Fibroblast of lung (primary cell): Measurements from ENCODE around the gene VCAM1. TPM values are rescaled to one million over a fixed set of nuclear protein-coding genes. Genes with fewer than 3 reads are reported as not detected.
A peak's percentile ranks its signal among the peaks of the same experiment; 100 is the strongest.

ENCODE experiments used
- DNase-seq, 2 donors: peaks; one replicate each; pipeline versions ENCODE4 v3.0.0 to v3.0.0-alpha.2; 2010; ENCODE audit warnings: low read depth in 2 of 2
- H2AFZ ChIP-seq: 2 replicates; pipeline ENCODE4 v1.5.1; 2012; ENCODE audit warnings: low read length, control low read depth, inconsistent platforms
- H3K27ac ChIP-seq: 2 replicates; pipeline ENCODE4 v1.5.1; 2011; ENCODE audit warnings: low read length, control low read depth; ENCODE audit not compliant: insufficient read depth
- H3K27me3 ChIP-seq: 2 replicates; pipeline ENCODE4 v1.5.1; 2011; ENCODE audit warnings: mild to moderate bottlenecking, low read length; ENCODE audit not compliant: control insufficient read depth, insufficient read depth
- H3K36me3 ChIP-seq: 2 replicates; pipeline ENCODE4 v1.5.1; 2011; ENCODE audit warnings: low read length; ENCODE audit not compliant: control insufficient read depth, insufficient read depth
- H3K4me1 ChIP-seq: 2 replicates; pipeline ENCODE4 v1.5.1; 2011; ENCODE audit warnings: low read length; ENCODE audit not compliant: control insufficient read depth, insufficient read depth; ENCODE audit errors: extremely low read depth
- H3K4me2 ChIP-seq: 2 replicates; pipeline ENCODE4 v1.5.1; 2011; ENCODE audit warnings: low read length, control low read depth; ENCODE audit not compliant: insufficient read depth; ENCODE audit errors: extremely low read depth
- H3K4me3 ChIP-seq, 4 experiments: fragments of 200-600 bp in 1 of 4; sonication (generic) in 1 of 4; replicated peaks in 1 of 4; 2 replicates each; pipeline ENCODE4 v1.5.1; 2011 to 2016; ENCODE audit warnings: low read length in 4 of 4, low read depth in 3 of 4, mild to moderate bottlenecking in 3 of 4, control low read depth in 2 of 4, inconsistent platforms in 1 of 4, mixed read lengths in 1 of 4; ENCODE audit not compliant: insufficient read depth in 1 of 4; ENCODE audit errors: control extremely low read depth in 1 of 4
- H3K79me2 ChIP-seq: 2 replicates; pipeline ENCODE4 v1.5.1; 2012; ENCODE audit warnings: mild to moderate bottlenecking, low read length, inconsistent platforms; ENCODE audit not compliant: control insufficient read depth, insufficient read depth
- H3K9ac ChIP-seq: 2 replicates; pipeline ENCODE4 v1.5.1; 2011; ENCODE audit warnings: mild to moderate bottlenecking, low read length, control low read depth; ENCODE audit not compliant: insufficient read depth
- H3K9me3 ChIP-seq: 2 replicates; pipeline ENCODE4 v1.5.1; 2012; ENCODE audit warnings: low read depth, low read length; ENCODE audit not compliant: control insufficient read depth, insufficient read depth
- H4K20me1 ChIP-seq: 2 replicates; pipeline ENCODE4 v1.5.1; 2011; ENCODE audit warnings: low read length; ENCODE audit not compliant: control insufficient read depth, insufficient read depth; ENCODE audit errors: extremely low read depth
- CTCF ChIP-seq, 2 donors: IDR thresholded peaks in 1 of 2; conservative IDR thresholded peaks in 1 of 2; 1 replicate in 1 of 2; 2 replicates in 1 of 2; pipeline ENCODE4 v1.5.1; 2011 to 2012; ENCODE audit warnings: low read length in 2 of 2, control low read depth in 1 of 2, inconsistent platforms in 1 of 2, low read depth in 1 of 2, mild to moderate bottlenecking in 1 of 2
- EZH2 ChIP-seq: IDR thresholded peaks from 2 replicates; pipeline ENCODE4 v1.5.1; 2012; ENCODE audit warnings: low read length, control low read depth, mild to moderate bottlenecking; ENCODE audit errors: missing control alignments
- polyA plus RNA-seq, 2 donors: library from polyadenylated mRNA; depleted of rRNA in 1 of 2; stranded (reverse) in 1 of 2; unstranded in 1 of 2; fragments of >200 nt; gene quantifications; 2 replicates each; pipeline ENCODE4 v1.2.1, GENCODE V29; 2011 to 2012; ENCODE audit warnings: missing spikeins in 1 of 2
- total RNA-seq: library from RNA; depleted of rRNA; stranded (reverse); fragments of >200 nt; gene quantifications from 2 replicates; pipeline ENCODE4 v1.2.1, GENCODE V29; 2014

The VCAM1 gene
- total and polyA plus RNA-seq, 2 donors (not counting 1 experiment from before 2014, with no cell fraction given), result 0.92 to 14.9 TPM

GRCh38 chr1:100731309-100731708 lies 11.8 kb downstream of the VCAM1 start:
- H3K27ac ChIP-seq, result no peak overlapping the region

GRCh38 chr1:100731758-100732157 lies 12.2 kb downstream of the VCAM1 start:
- Histone ChIP-seq H4K20me1 (no peaks in the 10 kb centered on the region), H3K9me3 (no peaks in the 10 kb centered on the region), H3K27ac (no peak overlapping the region), H3K27me3 (no peaks in the 10 kb centered on the region), H3K4me2 (no peak overlapping the region), H3K4me3 (no peak overlapping the region), H3K9ac (no peak overlapping the region), H3K36me3 (no peaks in the 10 kb centered on the region), H3K4me1 (no peaks in the 10 kb centered on the region), H2AFZ (no peak overlapping the region), H3K79me2 (no peaks in the 10 kb centered on the region)
- TF ChIP-seq EZH2, result no peak
- no peak for TF ChIP-seq CTCF (conservative IDR thresholded peaks at IDR 0.05 in 1 of 2, IDR thresholded peaks at IDR 0.05 in 1 of 2; ENCODE audit: low read depth in 1 of 2, low read length in 2 of 2)
- no peak for DNase-seq

More at GRCh38 chr1:100731309-100731708, 11.8 kb downstream of the VCAM1 start:
- H4K20me1 ChIP-seq, result no peaks in the 10 kb centered on the region
- no peak overlapping the region for H3K9ac ChIP-seq
- DNase-seq, result no peak
- no peaks in the 10 kb centered on the region for H3K9me3 ChIP-seq
- no peaks in the 10 kb centered on the region for H3K79me2 ChIP-seq
- TF ChIP-seq EZH2, result no peak
- TF ChIP-seq CTCF (conservative IDR thresholded peaks at IDR 0.05 in 1 of 2, IDR thresholded peaks at IDR 0.05 in 1 of 2; ENCODE audit: low read depth in 1 of 2, low read length in 2 of 2), result no peak
- no peak overlapping the region for H3K4me3 ChIP-seq
- no peak overlapping the region for H2AFZ ChIP-seq
- H3K4me1 ChIP-seq, result no peaks in the 10 kb centered on the region
- H3K36me3 ChIP-seq, result no peaks in the 10 kb centered on the region
- no peak overlapping the region for H3K4me2 ChIP-seq
- no peaks in the 10 kb centered on the region for H3K27me3 ChIP-seq

- Histone ChIP-seq H3K4me2 (no peak overlapping the region), H3K4me1 (no peaks in the 10 kb centered on the region), H3K36me3 (no peaks in the 10 kb centered on the region), H3K4me3 (no peak overlapping the region), H3K79me2 (no peaks in the 10 kb centered on the region), H3K9ac (no peak overlapping the region), H4K20me1 (no peaks in the 10 kb centered on the region), H3K27me3 (no peaks in the 10 kb centered on the region), H2AFZ (no peak overlapping the region), H3K27ac (no peak overlapping the region), H3K9me3 (no peaks in the 10 kb centered on the region)
- DNase-seq, result peak; percentile 88 to 96
- no peak for TF ChIP-seq CTCF (conservative IDR thresholded peaks at IDR 0.05 in 1 of 2, IDR thresholded peaks at IDR 0.05 in 1 of 2; ENCODE audit: low read depth in 1 of 2, low read length in 2 of 2)
- no peak for TF ChIP-seq EZH2
Measured at GRCh38 chr1:100734676-100735075, 15.1 kb downstream of the VCAM1 start.
